Stimulated activated naive CD8-positive, alpha-beta T cell treated with anti-CD3 and anti-CD28 coated beads, Interleukin-15, Interleukin-2, amounts not matched to agents 100 ng/mL and 50 ng/mL, for 24 hours (primary cell): ENCODE data around the gene SYNE1.

Experiments
- H3K27ac Mint-ChIP-seq: one replicate; pipeline ENCODE4 v1.8.0; 2021; ENCODE audit warnings: mild to moderate bottlenecking, mixed read lengths
- H3K27me3 Mint-ChIP-seq: one replicate; pipeline ENCODE4 v1.8.0; 2021; ENCODE audit warnings: mixed read lengths
- H3K36me3 Mint-ChIP-seq: one replicate; pipeline ENCODE4 v1.8.0; 2021; ENCODE audit warnings: low read depth, mixed read lengths
- H3K4me1 Mint-ChIP-seq: one replicate; pipeline ENCODE4 v1.8.0; 2021; ENCODE audit warnings: low read depth, mixed read lengths
- H3K4me3 Mint-ChIP-seq: one replicate; pipeline ENCODE4 v1.8.0; 2021; ENCODE audit warnings: mild to moderate bottlenecking, mixed read lengths
- H3K9me3 Mint-ChIP-seq: one replicate; pipeline ENCODE4 v1.8.0; 2021; ENCODE audit warnings: mixed read lengths

Gene SYNE1

DNA sequence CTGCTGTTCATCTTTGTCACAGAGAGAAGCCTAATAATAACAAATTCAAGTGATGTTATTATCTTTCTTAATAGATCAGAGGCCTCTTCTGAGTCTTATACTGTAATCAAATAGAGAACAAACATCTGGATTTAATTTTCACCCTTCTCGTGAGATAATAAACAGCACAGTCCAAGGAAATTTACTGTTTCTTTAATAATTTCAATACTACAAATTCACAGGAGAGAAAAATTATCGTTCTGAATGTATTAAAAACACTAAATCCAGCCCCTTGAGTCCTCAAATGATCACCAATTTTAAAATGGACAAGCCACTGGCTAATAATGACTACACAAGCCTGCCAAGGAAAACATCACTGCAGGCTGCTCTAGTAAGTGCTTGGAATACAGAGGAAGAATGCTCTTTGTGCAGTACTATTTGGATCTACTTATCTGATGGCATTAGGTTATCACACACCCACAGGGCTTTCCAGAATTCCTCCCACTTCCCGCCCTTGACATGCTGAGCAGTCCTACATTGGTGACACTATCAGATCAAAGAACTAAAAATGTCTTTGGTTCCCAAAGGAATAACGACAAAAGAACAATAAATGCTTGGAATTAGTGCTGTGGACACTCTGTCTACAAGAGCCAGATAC, 38.1 kb downstream of the SYNE1 start:
- Mint-ChIP-seq H3K27ac (no peak overlapping the region), H3K27me3 (no peaks in the 10 kb centered on the region), H3K4me3 (no peak overlapping the region), H3K9me3 (no peaks in the 10 kb centered on the region), H3K36me3 (no peaks in the 10 kb centered on the region), H3K4me1 (no peaks in the 10 kb centered on the region)

DNA sequence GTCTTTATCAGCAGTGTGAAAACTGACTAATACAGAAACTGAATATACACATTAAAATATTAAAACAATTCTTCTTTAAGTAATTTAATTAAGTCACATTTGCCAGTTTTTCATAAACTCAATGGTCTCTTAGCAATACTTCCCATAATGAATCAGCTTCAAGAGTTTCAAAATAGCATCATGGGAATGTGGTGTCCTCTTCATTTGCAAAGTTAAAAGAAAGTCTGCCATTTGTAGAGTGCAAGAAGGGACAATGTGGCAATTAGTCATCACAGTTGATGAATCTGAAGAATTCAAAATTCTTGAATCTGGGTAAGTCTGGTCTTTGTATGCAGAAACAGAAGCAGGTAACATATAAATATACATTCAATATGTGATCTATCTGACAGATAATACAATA, 38.7 kb downstream of the SYNE1 start:
- Mint-ChIP-seq H3K27ac (no peak overlapping the region), H3K36me3 (no peaks in the 10 kb centered on the region), H3K4me3 (no peak overlapping the region), H3K27me3 (no peaks in the 10 kb centered on the region), H3K9me3 (no peaks in the 10 kb centered on the region), H3K4me1 (no peaks in the 10 kb centered on the region)

DNA sequence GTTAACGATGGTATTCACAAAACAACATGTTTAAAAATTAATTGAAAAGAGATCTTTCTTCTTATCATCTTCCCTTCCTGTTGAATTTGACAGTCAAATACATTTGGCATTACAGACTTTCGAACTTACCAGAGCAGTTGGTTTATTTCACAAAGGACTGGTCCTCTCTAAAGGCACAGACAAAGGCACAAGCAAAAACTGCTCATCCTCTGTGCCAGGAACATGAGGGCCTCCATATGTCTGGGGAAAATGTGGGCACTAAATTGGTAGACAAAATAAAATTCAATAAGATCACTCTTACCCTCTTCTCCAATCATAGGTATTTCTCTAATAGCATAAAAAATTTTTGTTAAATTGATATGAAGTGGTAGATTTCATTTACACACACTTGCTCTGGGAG, 40.4 kb downstream of the SYNE1 start:
- Mint-ChIP-seq H3K27me3 (no peaks in the 10 kb centered on the region), H3K36me3 (no peaks in the 10 kb centered on the region), H3K9me3 (no peaks in the 10 kb centered on the region), H3K4me1 (no peaks in the 10 kb centered on the region), H3K4me3 (no peak overlapping the region), H3K27ac (no peak overlapping the region)

GRCh38 chr6:152595499-152595898, 41.7 kb downstream of the SYNE1 start:
- Mint-ChIP-seq H3K9me3 (no peaks in the 10 kb centered on the region), H3K27ac (no peak overlapping the region), H3K4me3 (no peak overlapping the region), H3K27me3 (no peaks in the 10 kb centered on the region), H3K36me3 (no peaks in the 10 kb centered on the region), H3K4me1 (no peaks in the 10 kb centered on the region)

DNA sequence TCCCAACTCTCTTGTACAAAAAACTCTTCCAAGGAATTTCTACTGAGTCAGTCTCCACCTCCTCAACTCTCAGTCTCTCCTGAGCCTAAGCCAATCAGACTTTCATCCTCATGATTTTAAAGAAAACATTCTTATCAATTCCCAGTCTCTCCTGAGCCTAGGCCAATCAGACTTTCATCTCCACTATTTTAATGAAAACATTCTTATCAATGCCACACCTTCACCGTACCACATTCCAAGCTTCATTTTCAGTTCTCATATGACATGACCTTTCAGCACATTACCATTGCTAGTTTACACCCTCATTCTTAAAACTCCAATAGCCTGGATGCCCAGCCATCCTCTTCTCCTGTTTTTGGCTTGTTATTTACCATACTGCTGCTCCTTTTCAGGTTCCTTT, 42.5 kb downstream of the SYNE1 start:
- H3K4me1 Mint-ChIP-seq = no peaks in the 10 kb centered on the region
- no peak overlapping the region for H3K4me3 Mint-ChIP-seq
- H3K27ac Mint-ChIP-seq = no peak overlapping the region
- H3K36me3 Mint-ChIP-seq = no peaks in the 10 kb centered on the region
- H3K27me3 Mint-ChIP-seq = no peaks in the 10 kb centered on the region
- no peaks in the 10 kb centered on the region for H3K9me3 Mint-ChIP-seq

DNA sequence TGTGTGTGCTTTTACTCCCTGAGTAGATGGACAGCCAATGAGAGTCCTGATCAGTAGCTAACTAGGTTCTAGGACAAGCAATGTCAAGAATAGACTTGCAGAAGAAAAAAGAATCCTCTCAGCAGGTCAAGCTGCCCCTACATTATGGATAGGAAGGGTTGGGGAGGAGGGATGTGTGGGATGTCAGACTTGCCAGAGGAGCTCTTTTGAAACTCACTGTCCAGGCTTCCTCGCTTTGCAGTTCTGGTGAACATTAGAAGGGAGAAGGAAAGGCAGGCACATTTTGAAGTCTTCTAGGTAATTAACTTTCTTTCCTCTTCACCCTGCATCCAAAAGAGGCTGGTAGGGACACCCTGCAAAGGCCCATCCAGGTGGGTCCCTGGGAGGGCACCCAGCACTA, 48.7 kb downstream of the SYNE1 start:
- no peak overlapping the region for H3K27ac Mint-ChIP-seq
- H3K9me3 Mint-ChIP-seq = no peaks in the 10 kb centered on the region
- no peak overlapping the region for H3K4me3 Mint-ChIP-seq
- H3K36me3 Mint-ChIP-seq = no peaks in the 10 kb centered on the region
- H3K4me1 Mint-ChIP-seq = peaks cover 3% of the 10 kb centered on the region
- no peaks in the 10 kb centered on the region for H3K27me3 Mint-ChIP-seq

DNA sequence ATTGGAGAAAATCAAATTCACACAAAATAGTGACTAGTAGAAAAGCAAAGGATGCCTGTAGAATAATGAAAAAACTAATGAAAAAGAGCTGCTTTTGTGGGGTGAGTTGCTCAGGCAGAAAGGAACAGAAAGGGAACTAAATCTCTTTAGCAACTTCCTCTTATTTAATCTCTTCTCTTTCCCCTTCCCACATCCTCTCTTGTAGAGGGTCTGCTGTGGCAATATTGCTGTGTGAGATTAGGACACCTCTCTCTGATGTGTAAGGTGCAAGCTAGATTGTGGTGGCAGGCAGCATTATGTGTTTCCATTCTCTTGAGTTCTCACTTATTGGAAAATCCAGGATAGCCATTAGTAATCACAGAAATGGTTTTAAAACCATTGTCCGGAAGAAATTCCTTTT, 49.7 kb downstream of the SYNE1 start:
- H3K27ac Mint-ChIP-seq = no peak overlapping the region
- H3K9me3 Mint-ChIP-seq = no peaks in the 10 kb centered on the region
- H3K4me1 Mint-ChIP-seq = peaks cover 3% of the 10 kb centered on the region
- no peaks in the 10 kb centered on the region for H3K36me3 Mint-ChIP-seq
- no peak overlapping the region for H3K4me3 Mint-ChIP-seq
- H3K27me3 Mint-ChIP-seq = no peaks in the 10 kb centered on the region

- no peaks in the 10 kb centered on the region for H3K36me3 Mint-ChIP-seq
- no peak overlapping the region for H3K4me3 Mint-ChIP-seq
- peaks cover 3% of the 10 kb centered on the region for H3K4me1 Mint-ChIP-seq
- H3K9me3 Mint-ChIP-seq = no peaks in the 10 kb centered on the region
- H3K27ac Mint-ChIP-seq = no peak overlapping the region
- no peaks in the 10 kb centered on the region for H3K27me3 Mint-ChIP-seq
Measured at GRCh38 chr6:152585236-152585635, 51.9 kb downstream of the SYNE1 start.

DNA sequence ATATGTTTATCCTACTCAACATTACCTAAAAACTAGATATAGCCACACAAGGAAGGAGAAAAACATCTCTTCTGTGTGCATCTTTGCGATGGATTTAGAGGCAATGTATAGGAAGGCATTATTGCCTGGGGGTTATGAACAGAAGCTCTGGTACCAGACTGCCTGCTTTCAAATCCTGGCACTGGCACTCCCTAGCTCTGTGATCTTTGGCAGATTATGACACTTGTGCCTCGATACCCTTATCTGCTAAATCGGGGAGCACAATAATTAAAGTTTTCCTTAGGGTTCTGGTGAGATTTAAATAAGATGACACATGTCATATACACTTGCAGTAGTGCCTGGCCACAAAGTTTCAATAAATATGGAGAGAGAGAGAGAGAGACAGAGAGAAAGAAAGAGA, 53.3 kb downstream of the SYNE1 start:
- H3K27ac Mint-ChIP-seq = no peak overlapping the region
- H3K4me3 Mint-ChIP-seq = no peak overlapping the region
- no peaks in the 10 kb centered on the region for H3K27me3 Mint-ChIP-seq
- H3K4me1 Mint-ChIP-seq = no peaks in the 10 kb centered on the region
- no peaks in the 10 kb centered on the region for H3K36me3 Mint-ChIP-seq
- H3K9me3 Mint-ChIP-seq = no peaks in the 10 kb centered on the region

DNA sequence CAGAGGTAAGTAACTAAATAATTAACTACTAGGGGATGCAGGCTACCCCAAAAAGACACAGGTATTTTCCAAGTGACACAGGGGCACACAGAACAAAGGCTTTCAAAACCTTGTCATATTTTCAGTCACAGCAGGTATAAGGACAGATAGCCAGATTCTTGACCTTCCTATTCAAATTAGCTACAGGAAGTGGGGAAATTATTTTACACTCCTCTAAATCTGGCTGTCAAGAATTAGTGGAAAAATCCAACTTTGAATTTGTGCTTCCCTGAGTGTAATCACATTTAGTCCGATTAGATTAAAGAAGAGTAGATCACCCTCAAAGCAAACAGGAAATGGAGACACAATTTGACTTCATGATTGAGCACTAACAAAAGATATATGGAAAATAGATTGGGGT, 60.6 kb downstream of the SYNE1 start:
- H3K9me3 Mint-ChIP-seq = no peaks in the 10 kb centered on the region
- H3K36me3 Mint-ChIP-seq = no peaks in the 10 kb centered on the region
- H3K4me3 Mint-ChIP-seq = no peak overlapping the region
- no peak overlapping the region for H3K27ac Mint-ChIP-seq
- H3K4me1 Mint-ChIP-seq = no peaks in the 10 kb centered on the region
- H3K27me3 Mint-ChIP-seq = no peaks in the 10 kb centered on the region

DNA sequence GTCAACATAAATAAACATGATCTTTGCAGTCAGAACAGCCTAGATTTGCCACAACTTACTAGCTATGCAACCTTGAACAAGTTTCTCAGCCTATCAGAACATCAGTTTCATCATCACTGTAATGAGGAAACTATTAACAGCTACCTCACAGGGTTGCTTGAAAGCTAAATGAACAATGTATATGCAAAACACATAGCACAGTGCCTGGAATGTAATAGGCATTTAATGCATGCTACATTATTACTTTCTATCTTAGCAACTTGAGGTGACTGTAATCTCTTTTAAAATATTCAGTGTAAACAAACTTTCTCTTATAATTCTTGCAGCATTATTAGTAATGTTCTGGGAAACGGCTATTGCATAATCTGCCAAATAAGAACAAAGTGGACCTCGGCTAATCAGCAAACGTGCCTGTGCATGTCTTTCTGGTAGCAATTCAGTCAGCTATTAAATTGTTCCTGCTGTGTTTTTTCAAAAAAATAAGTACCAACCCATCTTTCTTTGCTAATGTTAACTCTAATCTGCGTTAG, 61.5 kb downstream of the SYNE1 start:
- no peaks in the 10 kb centered on the region for H3K27me3 Mint-ChIP-seq
- no peaks in the 10 kb centered on the region for H3K9me3 Mint-ChIP-seq
- no peak overlapping the region for H3K4me3 Mint-ChIP-seq
- H3K36me3 Mint-ChIP-seq = no peaks in the 10 kb centered on the region
- H3K4me1 Mint-ChIP-seq = peaks cover 3% of the 10 kb centered on the region
- no peak overlapping the region for H3K27ac Mint-ChIP-seq

- Mint-ChIP-seq H3K36me3 (no peaks in the 10 kb centered on the region), H3K9me3 (no peaks in the 10 kb centered on the region), H3K27ac (no peak overlapping the region), H3K4me1 (peaks cover 3% of the 10 kb centered on the region), H3K4me3 (no peak overlapping the region), H3K27me3 (no peaks in the 10 kb centered on the region)
Measured at GRCh38 chr6:152575161-152575560, 62.0 kb downstream of the SYNE1 start.

DNA sequence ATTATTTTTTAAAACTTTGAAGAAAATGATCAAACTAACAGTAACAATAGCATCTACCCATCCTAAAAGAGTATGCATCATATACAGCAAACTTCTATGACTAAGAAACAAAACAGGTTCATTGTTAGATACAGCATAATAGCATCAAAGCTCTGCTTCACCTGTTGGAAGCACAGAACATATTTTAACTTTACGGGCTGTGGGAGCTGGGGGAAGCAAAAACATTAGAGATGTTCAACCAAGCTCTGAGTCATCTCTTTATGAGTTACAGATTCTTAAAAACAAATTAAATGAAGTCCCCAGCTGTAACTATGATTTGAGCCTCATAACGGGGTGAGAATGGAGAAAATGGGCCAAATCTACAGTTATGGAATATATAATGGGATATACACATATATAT, 63.4 kb downstream of the SYNE1 start:
- Mint-ChIP-seq H3K9me3 (no peaks in the 10 kb centered on the region), H3K27ac (no peak overlapping the region), H3K4me3 (no peak overlapping the region), H3K36me3 (no peaks in the 10 kb centered on the region), H3K27me3 (no peaks in the 10 kb centered on the region), H3K4me1 (peaks cover 3% of the 10 kb centered on the region)

GRCh38 chr6:152572338-152573088, 64.6 kb downstream of the SYNE1 start:
- Mint-ChIP-seq H3K4me1 (peaks cover 3% of the 10 kb centered on the region), H3K36me3 (no peaks in the 10 kb centered on the region), H3K9me3 (no peaks in the 10 kb centered on the region), H3K4me3 (no peak overlapping the region), H3K27me3 (no peaks in the 10 kb centered on the region), H3K27ac (no peak overlapping the region)

DNA sequence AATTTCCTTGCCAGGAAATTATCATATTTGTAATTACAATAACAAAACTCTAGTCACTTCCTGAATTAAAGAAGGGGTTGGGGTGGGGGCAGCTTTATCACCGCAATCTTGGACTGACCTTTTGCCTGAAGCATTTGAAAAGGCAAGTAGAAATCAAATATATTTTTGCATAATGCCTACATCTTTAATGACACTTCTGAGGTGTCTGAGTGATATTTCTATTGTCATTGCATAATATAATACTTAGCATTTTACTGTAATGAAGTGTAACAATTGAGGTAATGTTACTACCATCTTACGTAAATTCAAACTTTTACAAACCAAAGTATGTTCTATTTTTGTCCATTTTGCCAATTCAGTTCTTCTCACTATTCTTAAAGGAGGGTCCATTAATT, 65.2 kb downstream of the SYNE1 start:
- Mint-ChIP-seq H3K4me1 (peaks cover 3% of the 10 kb centered on the region), H3K36me3 (no peaks in the 10 kb centered on the region), H3K27ac (no peak overlapping the region)

DNA sequence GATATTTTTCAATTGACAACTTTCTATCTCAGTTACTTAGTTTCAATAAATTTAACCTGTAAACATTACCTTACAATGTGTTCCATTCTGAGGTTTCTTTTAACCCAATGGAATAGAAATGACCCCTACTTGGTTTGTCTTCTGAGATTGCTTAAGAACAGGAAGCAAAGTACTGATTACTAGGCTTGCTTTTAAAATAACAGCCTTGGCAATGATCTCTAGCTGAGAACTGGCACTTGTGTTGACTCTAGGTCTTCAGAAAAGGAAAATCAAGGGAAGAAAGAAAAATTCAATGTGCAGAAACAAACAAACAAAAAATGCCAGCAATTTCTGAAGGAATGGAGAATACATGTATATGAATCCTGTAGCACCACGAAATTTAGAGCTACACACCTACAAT, 66.1 kb downstream of the SYNE1 start:
- H3K9me3 Mint-ChIP-seq = no peaks in the 10 kb centered on the region
- H3K4me3 Mint-ChIP-seq = no peak overlapping the region
- H3K4me1 Mint-ChIP-seq = peaks cover 3% of the 10 kb centered on the region
- H3K36me3 Mint-ChIP-seq = no peaks in the 10 kb centered on the region
- no peak overlapping the region for H3K27ac Mint-ChIP-seq
- no peaks in the 10 kb centered on the region for H3K27me3 Mint-ChIP-seq

More for the DNA sequence above, 65.2 kb downstream of the SYNE1 start:
- H3K4me3 Mint-ChIP-seq = no peak overlapping the region
- no peaks in the 10 kb centered on the region for H3K27me3 Mint-ChIP-seq
- H3K9me3 Mint-ChIP-seq = no peaks in the 10 kb centered on the region
